DMS153 (cell line): ENCODE data around the gene ZBTB7B.

Source experiments
- DNase-seq: peaks from one replicate; lab custom pipeline; 2025; lab: John Stamatoyannopoulos, UW

The ZBTB7B gene

DNA sequence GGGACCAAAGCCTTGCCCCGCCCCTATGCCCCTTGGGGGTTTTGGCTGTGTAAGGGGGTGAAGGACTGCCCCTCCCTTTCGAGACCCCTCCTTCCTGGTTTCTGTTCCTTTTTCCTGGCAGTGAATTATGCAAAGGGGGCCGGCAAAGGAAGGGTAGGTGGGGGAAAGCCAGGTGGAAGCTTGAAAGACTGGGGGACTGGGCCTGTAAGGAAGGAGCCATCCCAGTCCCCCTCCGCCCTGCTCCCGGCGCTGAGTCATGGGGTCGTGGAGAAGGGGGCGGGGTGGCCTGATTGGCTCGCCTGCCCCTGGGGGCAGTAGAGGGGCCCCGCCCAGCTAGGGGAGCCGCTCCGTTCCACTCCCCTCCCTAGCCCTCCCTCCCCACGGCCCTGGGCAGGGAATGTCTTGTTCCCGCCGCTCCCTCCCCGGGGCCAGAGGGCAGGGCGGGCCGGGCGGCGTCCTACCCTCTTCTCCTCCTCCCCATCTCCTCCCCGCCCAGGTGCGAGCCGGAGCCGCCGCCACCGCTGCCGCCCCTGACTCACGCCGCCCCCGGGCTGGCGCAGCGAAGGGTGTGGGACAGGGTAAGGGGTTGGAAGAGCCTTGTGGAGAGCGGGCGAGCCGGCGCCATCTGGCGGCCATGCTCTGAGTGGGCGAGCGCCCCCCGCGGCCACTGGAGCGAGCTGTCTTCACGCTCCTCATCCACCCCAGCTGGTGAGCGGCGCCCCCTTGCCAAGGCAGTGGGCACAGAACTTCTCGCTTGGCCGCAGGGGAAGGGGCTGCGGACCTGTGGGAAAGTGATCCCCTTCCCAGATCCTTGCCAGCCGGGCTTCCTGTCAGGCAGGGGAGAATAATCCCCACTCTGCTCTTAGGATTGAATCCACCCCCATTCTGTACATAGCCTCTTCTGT is 14.7 kb downstream of the ZBTB7B start:
- DNase-seq, result no peak

DNA sequence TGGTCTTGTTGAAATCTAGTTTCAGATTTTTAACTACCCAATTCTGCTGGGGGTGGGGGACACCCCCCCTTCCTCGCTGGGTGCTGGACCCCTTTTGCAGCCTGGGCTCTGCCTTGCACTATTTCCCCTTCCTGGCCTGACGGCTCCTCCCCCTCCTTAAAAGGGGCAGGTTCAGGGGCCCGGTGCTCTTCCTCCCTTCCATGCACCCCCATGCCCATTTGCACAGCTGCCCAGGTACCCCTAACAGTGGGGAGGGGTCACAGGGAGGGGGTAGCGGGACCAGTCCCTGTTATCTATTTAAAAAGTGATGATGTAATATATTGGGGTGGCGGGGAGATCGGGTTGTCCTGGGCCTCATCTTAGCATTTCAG is 15.3 kb downstream of the ZBTB7B start:
- no peak for DNase-seq

DNA sequence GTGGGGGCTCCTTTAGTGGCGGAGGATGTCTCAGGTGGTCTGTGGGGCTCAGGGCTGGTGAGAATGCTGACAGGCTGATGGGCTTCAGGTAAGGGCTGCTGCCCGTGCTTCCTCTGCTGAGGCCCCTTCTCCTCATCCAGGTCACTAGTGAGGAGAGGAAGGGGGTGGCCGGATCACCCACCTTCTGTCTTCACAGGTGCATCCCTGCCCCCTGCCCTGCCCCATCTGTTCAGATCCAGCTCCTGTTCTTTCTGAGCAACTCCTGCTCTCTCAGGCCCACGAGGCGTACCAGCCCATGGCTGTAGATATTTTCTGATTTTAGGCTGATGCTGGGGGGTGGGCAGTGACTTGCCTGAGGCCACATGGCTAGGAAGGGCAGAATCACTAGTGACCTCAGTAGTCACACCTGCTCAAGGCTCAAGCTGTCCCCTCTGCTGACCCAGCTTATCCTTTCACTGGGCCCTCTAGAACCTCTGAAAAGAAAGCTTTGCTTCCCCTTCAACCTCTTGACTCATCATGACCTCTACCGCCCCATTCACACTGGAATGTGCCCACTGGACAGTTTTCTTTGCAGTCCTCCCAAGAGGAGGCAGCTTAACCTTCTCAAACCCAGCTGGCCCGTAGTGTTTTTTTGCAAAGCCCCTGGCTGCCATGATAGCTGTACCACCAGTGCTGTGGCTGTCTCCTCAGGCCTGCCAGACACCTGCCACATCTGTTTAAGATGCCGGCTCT is 16.2 kb downstream of the ZBTB7B start:
- DNase-seq, result no peak

DNA sequence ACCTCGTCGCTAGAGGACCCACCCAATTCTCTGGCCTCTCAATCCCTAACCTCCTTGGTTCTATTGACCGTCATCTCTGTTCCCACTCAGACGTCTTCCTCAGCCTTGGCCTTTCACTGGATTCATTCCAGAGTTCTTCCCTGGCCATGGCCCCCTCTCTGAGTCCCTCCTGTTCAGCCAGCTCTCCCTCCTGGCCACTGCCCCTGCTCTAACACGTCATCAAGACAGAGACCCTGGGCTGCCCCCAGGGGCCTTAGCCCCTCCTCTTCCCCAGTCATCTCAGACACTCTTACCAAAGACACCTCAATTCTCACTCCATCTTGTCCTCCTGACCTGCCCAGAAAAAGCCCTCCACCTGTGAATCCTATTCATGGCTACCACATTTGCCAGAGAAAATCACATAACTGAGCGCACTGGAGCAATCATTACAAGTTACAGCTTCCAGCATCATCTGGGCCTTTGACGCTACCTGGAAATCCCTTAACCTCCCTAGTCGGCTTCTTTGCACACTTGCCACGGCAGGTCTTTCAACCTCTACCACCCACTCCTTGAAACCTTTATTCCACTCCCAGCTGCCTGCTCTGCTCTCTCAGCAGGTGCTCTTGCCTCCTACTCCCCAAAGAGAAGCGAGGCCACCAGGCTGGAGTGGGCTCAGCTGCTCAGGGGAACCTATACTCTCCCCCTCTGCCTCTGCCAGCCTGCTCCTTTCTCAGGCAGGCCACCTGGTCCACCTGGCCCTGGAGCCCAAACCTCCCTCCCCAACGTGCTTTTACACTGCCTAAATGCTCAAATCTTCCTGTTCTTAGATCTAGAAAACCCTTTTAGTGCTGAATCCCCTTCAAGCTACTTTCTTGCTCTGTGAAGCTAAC is 17.0 kb downstream of the ZBTB7B start:
- no peak for DNase-seq

DNA sequence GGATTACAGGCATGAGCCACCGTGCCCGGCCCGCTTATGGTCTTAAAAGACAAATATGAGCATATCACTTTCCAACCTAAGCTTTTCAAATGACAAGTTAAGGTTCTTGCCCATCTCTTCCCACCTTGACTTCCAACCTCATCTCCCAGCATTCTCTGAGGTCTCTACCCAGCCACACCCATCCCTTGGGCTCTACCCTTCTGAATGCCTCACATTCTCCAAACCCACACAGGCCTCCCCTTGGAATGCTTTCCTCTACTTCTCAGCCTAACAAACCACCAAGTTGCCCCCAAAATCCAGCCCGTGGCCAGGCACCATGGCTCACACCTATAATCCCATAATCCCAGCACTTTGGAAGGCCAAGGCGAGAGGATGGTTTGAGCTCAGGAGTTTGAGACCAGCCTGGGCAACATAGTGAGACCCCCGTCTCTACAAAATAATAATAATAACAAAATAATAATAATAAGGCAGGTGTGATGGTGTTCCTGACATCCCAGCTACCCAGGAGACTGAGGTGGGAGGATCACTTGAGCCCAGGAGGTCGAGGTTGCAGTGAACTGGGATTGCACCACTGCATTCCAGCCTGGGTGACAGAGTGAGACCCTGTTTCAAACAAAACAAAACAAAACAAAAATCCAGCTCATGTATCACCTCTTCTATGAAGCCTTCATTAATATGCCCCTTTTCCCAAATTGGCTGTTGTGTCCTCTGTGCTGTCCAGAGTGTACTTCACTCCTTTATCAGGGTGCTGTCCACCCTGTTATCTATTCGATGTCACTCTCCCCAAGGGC is 19.7 kb downstream of the ZBTB7B start:
- no peak for DNase-seq

DNA sequence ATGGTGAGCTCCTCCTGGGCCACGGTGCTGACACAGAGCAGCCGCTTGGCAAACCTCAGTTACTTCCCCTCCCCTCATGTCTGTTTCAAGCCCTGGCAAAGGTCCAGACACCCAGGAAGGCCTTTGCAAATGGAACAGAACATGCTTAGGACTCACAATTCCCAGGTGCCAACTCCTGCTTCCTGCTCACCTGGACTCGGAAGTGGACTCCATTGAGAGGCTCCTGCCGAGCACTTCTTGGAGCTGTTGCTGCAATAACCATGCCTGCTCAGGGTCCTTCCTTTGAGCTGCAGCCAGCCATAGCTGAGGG is 20.3 kb downstream of the ZBTB7B start:
- DNase-seq, result peak; percentile 81

DNA sequence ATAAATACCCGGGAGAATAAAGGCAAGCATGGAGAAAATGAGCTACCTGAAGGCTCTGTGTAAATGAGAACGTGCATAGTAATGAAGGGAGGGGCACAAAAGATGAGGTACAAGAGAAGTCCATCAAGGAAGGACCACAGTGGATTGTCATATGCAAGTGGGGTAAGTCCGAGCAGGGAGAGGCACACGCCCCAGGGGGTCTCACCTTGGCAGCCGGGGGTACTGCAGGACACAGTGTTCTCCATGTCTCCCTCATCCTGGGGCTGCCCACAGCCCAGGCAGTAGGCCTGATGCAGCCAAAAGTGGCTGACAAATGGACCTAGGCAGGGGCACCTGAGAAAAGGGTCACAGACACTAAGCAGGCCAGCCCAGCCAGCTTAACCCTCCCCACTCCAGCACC is 21.0 kb downstream of the ZBTB7B start:
- no peak for DNase-seq

DNA sequence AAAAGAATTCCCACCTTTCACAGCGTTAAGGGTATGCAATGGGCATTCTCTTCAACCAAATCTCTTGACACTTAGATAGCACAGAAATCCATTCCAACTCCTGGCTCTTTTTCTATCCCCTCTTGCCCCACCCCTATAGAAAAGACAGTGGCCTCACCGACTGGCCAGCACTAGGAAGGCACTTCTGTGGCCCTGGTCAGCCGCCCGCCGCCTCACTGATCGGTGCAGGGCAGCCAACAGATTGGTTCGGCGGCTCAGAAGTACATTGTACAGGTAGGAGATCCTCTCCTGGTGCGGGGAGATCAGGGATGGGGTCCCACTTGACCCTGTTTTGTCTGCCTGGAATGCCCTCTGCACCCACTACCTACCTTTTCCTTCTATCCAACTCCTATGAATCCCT is 21.7 kb downstream of the ZBTB7B start:
- DNase-seq, result no peak

DNA sequence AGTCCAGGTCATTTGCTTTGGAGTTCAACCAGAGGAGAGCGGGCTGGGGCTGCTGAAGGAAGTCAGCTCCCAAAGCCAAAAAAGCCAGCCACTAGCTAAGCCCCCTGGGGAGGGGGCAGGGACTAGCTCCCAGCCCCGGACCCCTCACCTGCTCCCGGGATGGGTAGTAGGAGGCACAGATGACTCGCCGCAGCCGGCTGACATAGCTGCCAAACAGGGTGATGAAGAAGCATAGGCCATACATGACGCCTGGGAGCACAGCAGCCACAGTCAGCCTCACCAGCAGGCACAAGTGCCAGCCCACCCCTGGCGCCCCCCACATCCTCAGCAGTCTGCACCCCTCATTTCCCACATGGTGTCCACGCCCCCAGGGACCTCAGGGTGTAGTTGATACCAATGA is 23.6 kb downstream of the ZBTB7B start:
- DNase-seq, result no peak

DNA sequence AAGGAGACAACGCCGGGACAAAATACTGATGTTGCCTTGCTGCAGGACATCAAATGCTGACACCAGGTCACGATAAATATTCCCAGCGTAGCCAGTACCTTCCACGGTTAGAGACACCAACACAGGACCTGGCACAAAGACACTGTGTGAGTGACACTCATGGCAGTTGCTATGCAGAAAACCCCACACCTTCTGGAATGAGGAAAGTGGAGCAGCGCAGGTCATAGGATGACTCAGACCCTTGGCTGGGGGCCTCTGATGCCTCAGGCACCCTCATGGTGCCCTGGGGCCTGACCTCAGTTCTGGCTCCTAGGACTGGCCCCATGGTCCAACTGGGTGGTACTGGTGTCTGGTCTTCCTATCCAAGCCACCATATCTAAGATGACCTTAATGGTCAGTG is 24.0 kb downstream of the ZBTB7B start:
- no peak for DNase-seq

DNA sequence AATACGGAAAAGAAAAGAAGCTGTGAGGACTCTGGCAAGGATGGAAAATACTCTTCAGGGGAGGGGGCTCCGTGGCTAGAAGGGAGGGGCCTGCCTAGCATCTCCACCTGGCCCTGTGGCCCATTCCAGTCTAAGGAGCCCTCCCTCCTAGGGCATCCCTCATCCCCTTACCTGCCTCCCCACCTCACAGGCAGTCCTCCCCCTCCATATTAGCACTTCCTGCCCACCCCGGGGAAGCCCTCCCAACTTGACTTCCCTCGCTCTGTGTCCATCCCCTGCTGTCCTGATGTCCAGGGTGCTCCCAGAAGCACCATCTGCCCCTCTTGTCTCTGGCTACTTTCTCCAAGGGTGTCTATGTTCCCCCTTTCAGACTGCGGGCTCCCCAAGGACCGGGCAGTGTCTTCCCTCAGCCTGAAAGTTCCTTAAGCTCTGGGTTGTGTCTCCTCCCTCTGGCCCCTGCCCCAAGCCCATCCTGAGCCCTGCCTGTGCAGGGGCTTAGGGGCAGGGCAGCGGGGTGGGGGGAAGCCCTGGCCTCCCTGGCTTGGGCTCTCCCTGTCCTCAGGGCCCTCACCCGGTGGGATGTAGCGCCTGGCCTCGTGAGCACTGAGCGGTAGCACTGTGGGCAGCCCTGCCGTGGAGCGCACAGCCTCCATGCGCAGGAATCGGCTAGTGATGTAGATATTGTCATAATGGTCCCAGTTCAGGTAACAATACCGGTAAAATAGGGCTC is 27.1 kb downstream of the ZBTB7B start:
- DNase-seq, result no peak

DNA sequence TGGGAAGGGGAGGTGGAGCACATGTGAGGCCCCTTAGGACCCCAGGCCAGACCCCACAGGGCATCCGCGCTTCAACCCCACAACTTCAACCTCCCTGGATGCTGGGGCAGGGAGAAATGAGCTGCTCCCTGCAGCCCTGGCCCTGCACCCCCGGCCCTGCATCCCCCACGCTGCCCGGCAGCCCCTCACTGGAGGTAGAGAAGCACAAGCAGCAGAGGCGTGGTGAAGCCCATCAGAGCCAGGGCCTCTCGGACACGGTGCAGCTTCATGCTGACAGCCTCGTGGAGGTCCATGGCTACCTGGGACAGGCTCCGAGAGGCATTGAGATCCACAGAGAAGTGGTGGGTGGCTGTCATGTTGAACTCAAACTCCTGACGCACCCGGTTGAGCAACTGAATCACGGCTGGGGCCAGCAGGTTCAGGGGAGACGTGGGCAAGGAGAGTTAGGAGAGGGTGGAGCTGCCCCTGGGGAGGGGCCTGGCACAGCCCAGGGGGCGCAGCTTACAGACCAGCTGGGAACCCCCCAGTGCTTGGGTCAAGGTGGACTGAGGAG is 27.7 kb downstream of the ZBTB7B start:
- no peak for DNase-seq

DNA sequence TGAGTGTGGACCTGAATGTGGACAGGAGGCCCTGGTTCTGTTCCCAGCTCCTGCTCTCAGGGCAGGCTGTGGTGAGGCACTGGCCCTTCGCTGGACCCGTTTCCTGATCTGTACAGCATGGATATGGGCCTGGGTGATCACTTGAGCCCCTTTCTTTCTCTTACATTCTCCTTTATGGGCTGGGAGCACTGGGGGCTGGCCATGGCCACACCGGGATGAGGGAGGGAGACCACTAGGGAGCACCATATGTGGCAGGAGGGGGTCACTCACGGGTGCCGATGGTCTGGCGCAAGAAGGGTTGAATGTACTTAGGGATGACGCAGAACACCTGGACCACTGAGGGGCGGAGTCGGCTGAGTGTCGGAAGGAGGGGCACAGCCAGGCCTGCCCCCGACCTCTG is 28.3 kb downstream of the ZBTB7B start:
- no peak for DNase-seq

DNA sequence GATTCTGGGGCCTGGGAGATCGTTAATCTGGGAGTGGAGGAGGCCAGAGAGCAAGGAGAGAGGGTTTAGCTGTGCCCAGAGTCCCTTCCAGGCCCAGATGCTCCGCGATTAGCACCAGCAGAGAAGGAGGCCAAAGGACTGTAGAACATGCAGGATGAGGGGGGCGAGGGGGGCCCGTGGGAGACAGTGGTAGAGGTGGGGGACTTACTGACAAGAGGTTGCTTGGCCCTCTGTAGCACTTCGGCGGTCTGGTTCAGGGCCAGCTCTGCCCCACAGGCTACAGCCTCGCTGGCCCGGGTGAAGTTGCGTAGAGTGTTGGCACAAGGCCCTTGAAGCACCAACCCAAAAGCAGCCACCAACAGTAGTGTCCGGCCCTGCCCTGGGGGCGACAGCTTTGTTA is 30.3 kb downstream of the ZBTB7B start:
- no peak for DNase-seq

DNA sequence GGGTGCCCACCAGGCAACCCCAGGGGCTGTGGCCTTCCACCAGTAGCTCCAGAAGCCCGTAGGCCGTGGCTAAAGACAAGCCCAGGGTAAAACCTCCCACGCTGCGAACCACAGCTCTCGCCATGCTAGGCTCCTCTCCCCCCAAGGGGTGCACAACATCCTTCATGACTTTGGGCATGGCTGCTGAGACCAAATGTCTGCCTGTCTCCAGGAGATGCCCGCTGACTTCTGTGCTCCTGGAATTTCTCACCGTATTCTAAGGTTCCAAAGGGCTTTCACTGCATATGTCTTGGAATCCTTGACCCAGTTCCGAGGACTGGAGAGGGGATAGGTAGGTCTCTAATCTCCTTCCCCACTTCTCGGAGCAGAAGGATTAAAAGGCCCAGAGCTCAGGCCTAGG is 30.9 kb downstream of the ZBTB7B start, which contains the start of the genes DCST1 and DCST2:
TSS of gene DCST1 (plus strand) at position 301 of the 400 bp plus-strand sequence. CDS start 213 bp downstream, outside the sequence.
TSS of gene DCST2 (minus strand) at position 258 of the 400 bp plus-strand sequence. CDS start at position 178, 80 bp downstream.
- no peak for DNase-seq

DNA sequence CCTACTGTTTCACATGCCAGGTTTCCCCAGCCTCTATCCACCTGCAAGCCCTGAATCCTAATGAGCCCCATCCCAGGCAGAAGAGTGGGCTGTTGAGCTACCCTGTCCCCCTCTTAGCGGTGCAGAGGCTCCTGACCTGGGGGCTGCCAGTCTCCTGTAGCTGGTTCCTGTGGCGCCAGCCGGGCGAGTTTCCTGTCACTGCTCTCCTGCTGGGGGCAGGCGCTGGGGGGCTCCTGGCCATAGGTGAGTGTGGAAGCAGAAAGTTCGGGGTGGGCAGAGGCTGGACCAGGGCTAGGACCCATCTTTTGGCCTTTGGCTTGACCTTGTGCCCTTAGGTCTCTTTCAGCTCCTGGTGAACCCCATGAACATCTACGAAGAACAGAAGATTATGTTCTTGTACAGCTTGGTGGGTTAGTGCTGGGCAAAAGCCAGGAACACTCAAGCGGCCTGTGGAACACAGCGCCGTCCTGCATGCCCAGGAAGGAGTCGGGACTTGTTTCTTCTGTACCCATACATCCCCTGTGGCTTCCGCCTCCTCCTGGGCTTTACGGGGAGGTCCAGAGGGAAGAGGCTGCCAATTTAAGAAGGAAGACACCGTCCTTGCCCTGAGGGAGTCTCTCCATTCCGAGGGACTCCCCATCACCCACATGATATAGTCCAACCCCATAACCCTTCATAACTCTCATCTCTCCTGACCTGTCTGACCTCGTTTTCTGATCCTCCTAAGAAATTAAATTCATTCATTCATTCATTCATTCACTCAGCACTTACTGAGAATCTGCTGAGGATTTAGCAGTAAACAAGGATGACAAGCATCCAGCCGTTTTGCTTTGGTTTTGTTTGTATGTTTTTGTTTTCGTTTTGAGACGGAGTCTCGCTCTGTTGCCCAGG is 32.0 kb downstream of the ZBTB7B start:
- DNase-seq, result no peak

DNA sequence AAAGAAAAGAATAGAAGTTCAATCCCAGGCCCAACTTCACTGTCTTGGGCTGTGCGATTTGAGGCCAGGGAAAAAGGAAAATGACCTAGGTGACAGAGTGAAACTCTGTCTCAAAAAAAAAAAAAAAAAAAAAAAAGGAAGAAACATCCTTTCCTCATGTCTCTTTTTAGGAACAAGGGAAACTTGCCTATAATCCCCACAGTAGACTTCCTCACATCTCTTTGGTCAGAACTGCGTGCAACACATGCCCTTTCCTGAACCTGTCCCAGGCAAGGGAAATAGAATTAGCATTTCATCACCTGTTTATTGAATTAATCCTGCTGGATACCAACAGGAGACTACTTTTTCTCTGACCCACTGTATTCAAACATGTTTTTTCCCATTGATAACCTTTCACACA is 33.3 kb downstream of the ZBTB7B start:
- DNase-seq, result no peak

DNA sequence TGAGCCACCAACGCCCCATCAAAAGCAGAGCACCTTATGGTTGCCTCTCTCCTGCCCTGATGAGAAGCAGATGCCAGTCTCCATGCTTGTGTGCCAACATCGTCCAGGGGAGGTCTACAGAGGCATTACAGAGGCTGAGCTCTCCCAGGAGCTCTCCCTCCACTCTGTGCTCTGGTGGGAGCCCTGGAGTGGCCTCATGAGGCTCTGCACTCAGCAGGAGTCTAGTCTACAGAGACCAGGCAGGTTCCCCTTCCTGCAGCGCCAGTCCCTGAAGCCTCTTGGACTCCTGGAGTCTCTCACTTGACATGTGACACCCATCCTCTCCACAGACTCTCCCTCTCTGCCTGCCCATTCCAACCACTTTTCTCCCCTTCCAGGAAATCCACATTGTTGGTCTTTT is 34.4 kb downstream of the ZBTB7B start:
- no peak for DNase-seq

DNA sequence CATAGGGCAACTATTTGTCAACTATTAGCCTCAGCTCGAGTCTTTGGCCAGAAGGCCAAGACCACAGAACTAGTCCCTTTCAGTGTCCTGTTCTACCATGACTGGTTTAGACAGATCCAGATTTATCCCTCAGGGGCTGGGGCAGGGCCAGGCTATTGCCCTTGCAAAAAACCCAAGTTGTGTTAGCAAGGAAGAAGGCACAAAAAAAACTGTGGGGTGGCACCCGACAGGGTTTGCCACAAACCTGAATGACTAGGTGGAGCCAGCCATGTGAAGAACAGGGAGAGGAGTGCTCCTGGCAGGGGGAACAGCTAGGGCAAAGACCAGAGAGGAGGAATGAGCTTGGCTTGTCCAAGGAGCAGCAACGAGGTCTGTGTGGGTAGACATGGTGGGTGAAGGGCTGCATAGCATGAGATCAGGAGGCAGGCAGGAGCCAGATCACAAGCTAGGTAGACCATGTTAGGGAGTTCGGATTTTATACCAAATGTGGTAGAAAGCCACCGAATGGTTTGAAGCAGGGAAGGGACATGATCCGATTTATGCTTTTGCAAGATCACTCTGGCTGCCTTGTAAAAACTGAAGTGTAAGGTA is 35.3 kb downstream of the ZBTB7B start:
- DNase-seq, result no peak
